Liver (tissue), 3 donors: ENCODE measurements around the gene OST4.

Source experiments
- FOXA1 ChIP-seq: IDR thresholded peaks from 2 replicates; pipeline ENCODE4 v1.6.1; 2016; ENCODE audit warnings: antibody characterized with exemption
- TAF1 ChIP-seq: conservative IDR thresholded peaks from 2 replicates; pipeline ENCODE4 v1.6.1; 2016; ENCODE audit warnings: antibody characterized with exemption, mild to moderate bottlenecking
- TF ChIP-seq, protein P1 (sequence below): IDR thresholded peaks from 2 replicates; pipeline ENCODE4 v1.6.1; 2016; ENCODE audit warnings: antibody characterized with exemption
- TF ChIP-seq, protein P2 (sequence below): fragments of 150-350 bp; IDR thresholded peaks from 2 replicates; pipeline ENCODE4 v1.5.1; 2017; ENCODE audit warnings: improper control_type of control experiment, low read depth, low read length; ENCODE audit not compliant: missing input control
- TF ChIP-seq, protein P3 (sequence below): IDR thresholded peaks from 2 replicates; pipeline ENCODE4 v1.6.1; 2016; ENCODE audit warnings: antibody characterized with exemption, mild to moderate bottlenecking
- donor health status: healthy.
- donor health status: healthy.

DNA sequence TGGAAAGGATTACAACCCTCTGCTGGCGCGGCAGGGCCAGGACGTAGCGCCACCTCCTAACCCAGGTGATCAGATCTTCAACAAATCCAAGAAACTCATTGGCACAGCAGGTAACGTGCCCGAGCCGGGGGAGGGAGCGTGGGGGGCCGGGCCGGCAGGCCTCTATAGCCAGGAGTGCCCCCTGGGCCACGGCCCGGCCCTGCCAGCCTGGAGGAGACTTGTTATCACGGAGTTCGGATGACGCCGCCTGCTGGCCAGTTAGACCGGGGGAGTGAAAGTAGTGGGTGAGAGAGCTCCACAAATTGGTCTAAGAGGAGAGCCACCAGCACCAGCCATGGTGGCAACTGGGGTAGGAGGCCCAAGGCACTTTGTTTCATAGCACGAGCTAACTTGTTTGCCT is 47.3 kb downstream of the OST4 start:
- TF ChIP-seq FOXA1, result no peak
- TF ChIP-seq, protein P1, sequence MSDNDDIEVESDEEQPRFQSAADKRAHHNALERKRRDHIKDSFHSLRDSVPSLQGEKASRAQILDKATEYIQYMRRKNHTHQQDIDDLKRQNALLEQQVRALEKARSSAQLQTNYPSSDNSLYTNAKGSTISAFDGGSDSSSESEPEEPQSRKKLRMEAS, result no peak
- TF ChIP-seq, protein P2, sequence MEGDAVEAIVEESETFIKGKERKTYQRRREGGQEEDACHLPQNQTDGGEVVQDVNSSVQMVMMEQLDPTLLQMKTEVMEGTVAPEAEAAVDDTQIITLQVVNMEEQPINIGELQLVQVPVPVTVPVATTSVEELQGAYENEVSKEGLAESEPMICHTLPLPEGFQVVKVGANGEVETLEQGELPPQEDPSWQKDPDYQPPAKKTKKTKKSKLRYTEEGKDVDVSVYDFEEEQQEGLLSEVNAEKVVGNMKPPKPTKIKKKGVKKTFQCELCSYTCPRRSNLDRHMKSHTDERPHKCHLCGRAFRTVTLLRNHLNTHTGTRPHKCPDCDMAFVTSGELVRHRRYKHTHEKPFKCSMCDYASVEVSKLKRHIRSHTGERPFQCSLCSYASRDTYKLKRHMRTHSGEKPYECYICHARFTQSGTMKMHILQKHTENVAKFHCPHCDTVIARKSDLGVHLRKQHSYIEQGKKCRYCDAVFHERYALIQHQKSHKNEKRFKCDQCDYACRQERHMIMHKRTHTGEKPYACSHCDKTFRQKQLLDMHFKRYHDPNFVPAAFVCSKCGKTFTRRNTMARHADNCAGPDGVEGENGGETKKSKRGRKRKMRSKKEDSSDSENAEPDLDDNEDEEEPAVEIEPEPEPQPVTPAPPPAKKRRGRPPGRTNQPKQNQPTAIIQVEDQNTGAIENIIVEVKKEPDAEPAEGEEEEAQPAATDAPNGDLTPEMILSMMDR, result no peak
- no peak for TF ChIP-seq TAF1
- TF ChIP-seq, protein P3, sequence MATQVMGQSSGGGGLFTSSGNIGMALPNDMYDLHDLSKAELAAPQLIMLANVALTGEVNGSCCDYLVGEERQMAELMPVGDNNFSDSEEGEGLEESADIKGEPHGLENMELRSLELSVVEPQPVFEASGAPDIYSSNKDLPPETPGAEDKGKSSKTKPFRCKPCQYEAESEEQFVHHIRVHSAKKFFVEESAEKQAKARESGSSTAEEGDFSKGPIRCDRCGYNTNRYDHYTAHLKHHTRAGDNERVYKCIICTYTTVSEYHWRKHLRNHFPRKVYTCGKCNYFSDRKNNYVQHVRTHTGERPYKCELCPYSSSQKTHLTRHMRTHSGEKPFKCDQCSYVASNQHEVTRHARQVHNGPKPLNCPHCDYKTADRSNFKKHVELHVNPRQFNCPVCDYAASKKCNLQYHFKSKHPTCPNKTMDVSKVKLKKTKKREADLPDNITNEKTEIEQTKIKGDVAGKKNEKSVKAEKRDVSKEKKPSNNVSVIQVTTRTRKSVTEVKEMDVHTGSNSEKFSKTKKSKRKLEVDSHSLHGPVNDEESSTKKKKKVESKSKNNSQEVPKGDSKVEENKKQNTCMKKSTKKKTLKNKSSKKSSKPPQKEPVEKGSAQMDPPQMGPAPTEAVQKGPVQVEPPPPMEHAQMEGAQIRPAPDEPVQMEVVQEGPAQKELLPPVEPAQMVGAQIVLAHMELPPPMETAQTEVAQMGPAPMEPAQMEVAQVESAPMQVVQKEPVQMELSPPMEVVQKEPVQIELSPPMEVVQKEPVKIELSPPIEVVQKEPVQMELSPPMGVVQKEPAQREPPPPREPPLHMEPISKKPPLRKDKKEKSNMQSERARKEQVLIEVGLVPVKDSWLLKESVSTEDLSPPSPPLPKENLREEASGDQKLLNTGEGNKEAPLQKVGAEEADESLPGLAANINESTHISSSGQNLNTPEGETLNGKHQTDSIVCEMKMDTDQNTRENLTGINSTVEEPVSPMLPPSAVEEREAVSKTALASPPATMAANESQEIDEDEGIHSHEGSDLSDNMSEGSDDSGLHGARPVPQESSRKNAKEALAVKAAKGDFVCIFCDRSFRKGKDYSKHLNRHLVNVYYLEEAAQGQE, result no peak
